Measurements from ENCODE around the gene CRIP2.

GRCh38 chr14:105484997-105485393 lies 10.4 kb downstream of the CRIP2 start:
- TF ChIP-seq CTCF (IDR thresholded peaks at IDR 0.05) (no peak), POLR2A (IDR thresholded peaks at IDR 0.05) (no peak)

Measured in body of pancreas (tissue), 4 donors.